GM12865 (cell line): ENCODE results near the gene SLC6A3.

Experiments used
- DNase-seq: peaks from one replicate; pipeline ENCODE4 v3.0.0; 2010; ENCODE audit warnings: low read depth
- H3K4me3 ChIP-seq: 2 replicates; pipeline ENCODE4 v1.5.1; 2011; ENCODE audit warnings: mild to moderate bottlenecking, low read depth, low read length, control low read depth
- CTCF ChIP-seq: IDR thresholded peaks from 2 replicates; pipeline ENCODE4 v1.5.1; 2011; ENCODE audit warnings: low read length, control low read depth, low read depth, inconsistent platforms; ENCODE audit not compliant: insufficient read depth; ENCODE audit errors: missing control alignments

Gene SLC6A3

GRCh38 chr5:1411099-1411498 is 34.1 kb downstream of the SLC6A3 start:
- H3K4me3 ChIP-seq: no peak overlapping the region
- no peak for DNase-seq
- no peak for TF ChIP-seq CTCF

GRCh38 chr5:1410156-1411014 is 34.9 kb downstream of the SLC6A3 start:
- no peak overlapping the region for H3K4me3 ChIP-seq
- TF ChIP-seq CTCF: no peak
- DNase-seq: no peak

GRCh38 chr5:1409381-1410110 is 35.7 kb downstream of the SLC6A3 start:
- no peak overlapping the region for H3K4me3 ChIP-seq
- no peak for TF ChIP-seq CTCF
- peak; percentile 23 for DNase-seq

- TF ChIP-seq CTCF: no peak
- no peak overlapping the region for H3K4me3 ChIP-seq
- no peak for DNase-seq
These were observed 38.3 kb downstream of the SLC6A3 start for GRCh38 chr5:1406681-1407640.

- no peak for TF ChIP-seq CTCF
- H3K4me3 ChIP-seq: no peak overlapping the region
- no peak for DNase-seq
These were observed 39.4 kb downstream of the SLC6A3 start for GRCh38 chr5:1405539-1406530.
